Memory B cell (primary cell): ENCODE data around the gene MIER2.
"Not testable (repeated sequence)": the region's sequence is repeated elsewhere in the genome, so short reads cannot be mapped to it uniquely, and the experiment has no call there.

Source experiments
- ATAC-seq: fragments of 150-1000 bp; cut with Tn5 transposase; 2 replicates; pipeline ENCODE4 v1.10.0; 2021; ENCODE audit warnings: low read depth, mild to moderate bottlenecking, moderate library complexity
- DNase-seq, 2 donors: peaks; one replicate each; pipeline ENCODE4 v3.0.0; 2022; ENCODE audit warnings: low spot score in 2 of 2
- H3K27ac Mint-ChIP-seq: one replicate; pipeline ENCODE4 v1.8.0; 2022; ENCODE audit warnings: mild to moderate bottlenecking, moderate library complexity, mixed read lengths
- H3K27me3 Mint-ChIP-seq: one replicate; pipeline ENCODE4 v1.8.0; 2022; ENCODE audit warnings: mixed read lengths
- H3K36me3 Mint-ChIP-seq: one replicate; pipeline ENCODE4 v1.8.0; 2022; ENCODE audit warnings: mild to moderate bottlenecking, mixed read lengths
- H3K4me1 Mint-ChIP-seq: one replicate; pipeline ENCODE4 v1.8.0; 2022; ENCODE audit warnings: mixed read lengths
- H3K4me3 Mint-ChIP-seq: one replicate; pipeline ENCODE4 v1.8.0; 2022; ENCODE audit warnings: mild to moderate bottlenecking, moderate library complexity, mixed read lengths
- H3K9me3 Mint-ChIP-seq: one replicate; pipeline ENCODE4 v1.8.0; 2022; ENCODE audit warnings: mixed read lengths

Gene MIER2

GRCh38 chr19:344625-345319, at the start of gene MIER2:
Gene MIER2 (minus strand): TSS chr19:344796. CDS start chr19:344782, 14 bp downstream.
- Mint-ChIP-seq H3K9me3 (no peaks in the 10 kb centered on the region), H3K27ac (peak within 1 kb of the TSS; percentile 57)
- peak; percentile 96 to 99 for DNase-seq

GRCh38 chr19:393560-393959, 49.0 kb upstream of the MIER2 start:
- H3K27me3 Mint-ChIP-seq, ATAC-seq, H3K4me3 Mint-ChIP-seq, DNase-seq: not testable (repeated sequence)
- Mint-ChIP-seq H3K9me3 (peaks cover 19% of the 10 kb centered on the region), H3K4me1 (peaks cover 16% of the 10 kb centered on the region), H3K36me3 (peaks cover 12% of the 10 kb centered on the region), H3K27ac (peak overlapping the region; percentile 96)

More at GRCh38 chr19:344625-345319, at the start of gene MIER2:
- H3K27me3 Mint-ChIP-seq = no peaks in the 10 kb centered on the region
- peaks cover 27% of the 10 kb centered on the region for H3K4me1 Mint-ChIP-seq
- peak within 1 kb of the TSS; percentile 79 for H3K4me3 Mint-ChIP-seq
- peaks cover 4% of the 10 kb centered on the region for H3K36me3 Mint-ChIP-seq
- ATAC-seq = peak; percentile 98

GRCh38 chr19:392375-392970, 47.9 kb upstream of the MIER2 start:
- no peak for ATAC-seq
- Mint-ChIP-seq H3K4me3 (no peak overlapping the region), H3K27me3 (peaks cover 3% of the 10 kb centered on the region), H3K9me3 (peaks cover 19% of the 10 kb centered on the region), H3K4me1 (peaks cover 16% of the 10 kb centered on the region), H3K36me3 (peaks cover 12% of the 10 kb centered on the region), H3K27ac (peak overlapping the region; percentile 96)
- no peak for DNase-seq

- DNase-seq = no peak
- H3K36me3 Mint-ChIP-seq = peaks cover 12% of the 10 kb centered on the region
- H3K4me3 Mint-ChIP-seq = no peak overlapping the region
- ATAC-seq = no peak
- peaks cover 3% of the 10 kb centered on the region for H3K27me3 Mint-ChIP-seq
- no peak overlapping the region for H3K27ac Mint-ChIP-seq
- H3K4me1 Mint-ChIP-seq = peaks cover 16% of the 10 kb centered on the region
- H3K9me3 Mint-ChIP-seq = peaks cover 19% of the 10 kb centered on the region
Observed at GRCh38 chr19:391726-392374, 47.3 kb upstream of the MIER2 start.

- H3K9me3 Mint-ChIP-seq = peaks cover 19% of the 10 kb centered on the region
- H3K4me3 Mint-ChIP-seq = no peak overlapping the region
- ATAC-seq (no peak), DNase-seq (no peak)
- peaks cover 16% of the 10 kb centered on the region for H3K4me1 Mint-ChIP-seq
- peaks cover 4% of the 10 kb centered on the region for H3K27me3 Mint-ChIP-seq
- no peak overlapping the region for H3K27ac Mint-ChIP-seq
- H3K36me3 Mint-ChIP-seq = peaks cover 12% of the 10 kb centered on the region
Observed at GRCh38 chr19:391207-391557, 46.6 kb upstream of the MIER2 start.

- no peak for DNase-seq
- Mint-ChIP-seq H3K27ac (no peak overlapping the region), H3K4me1 (peaks cover 13% of the 10 kb centered on the region), H3K4me3 (no peak overlapping the region), H3K9me3 (peaks cover 16% of the 10 kb centered on the region), H3K27me3 (peaks cover 7% of the 10 kb centered on the region), H3K36me3 (peaks cover 10% of the 10 kb centered on the region)
- ATAC-seq = no peak
Observed at GRCh38 chr19:390386-391206, 46.0 kb upstream of the MIER2 start.

GRCh38 chr19:389935-390289, 45.3 kb upstream of the MIER2 start:
- DNase-seq (no peak), ATAC-seq (no peak)
- Mint-ChIP-seq H3K4me1 (peaks cover 10% of the 10 kb centered on the region), H3K27ac (no peak overlapping the region), H3K36me3 (peaks cover 7% of the 10 kb centered on the region), H3K27me3 (peaks cover 7% of the 10 kb centered on the region), H3K4me3 (no peak overlapping the region), H3K9me3 (peaks cover 13% of the 10 kb centered on the region)

- ATAC-seq (no peak), DNase-seq (no peak)
- H3K4me3 Mint-ChIP-seq = no peak overlapping the region
- peaks cover 9% of the 10 kb centered on the region for H3K4me1 Mint-ChIP-seq
- H3K27ac Mint-ChIP-seq = no peak overlapping the region
- peaks cover 10% of the 10 kb centered on the region for H3K9me3 Mint-ChIP-seq
- peaks cover 7% of the 10 kb centered on the region for H3K27me3 Mint-ChIP-seq
- H3K36me3 Mint-ChIP-seq = peaks cover 6% of the 10 kb centered on the region
Observed at GRCh38 chr19:389255-389934, 44.8 kb upstream of the MIER2 start.

- Mint-ChIP-seq H3K9me3 (peaks cover 6% of the 10 kb centered on the region), H3K36me3 (peaks cover 4% of the 10 kb centered on the region), H3K27me3 (peaks cover 9% of the 10 kb centered on the region), H3K4me3 (no peak overlapping the region), H3K27ac (no peak overlapping the region), H3K4me1 (peaks cover 5% of the 10 kb centered on the region)
- DNase-seq = no peak
- no peak for ATAC-seq
Observed at GRCh38 chr19:388691-389090, 44.1 kb upstream of the MIER2 start.

GRCh38 chr19:387777-388176, 43.2 kb upstream of the MIER2 start:
- no peak overlapping the region for H3K27ac Mint-ChIP-seq
- no peak for DNase-seq
- no peaks in the 10 kb centered on the region for H3K36me3 Mint-ChIP-seq
- H3K4me3 Mint-ChIP-seq = no peak overlapping the region
- ATAC-seq = no peak
- H3K4me1 Mint-ChIP-seq = peaks cover under 1% of the 10 kb centered on the region
- peaks cover 2% of the 10 kb centered on the region for H3K9me3 Mint-ChIP-seq
- peaks cover 9% of the 10 kb centered on the region for H3K27me3 Mint-ChIP-seq

GRCh38 chr19:386632-387301, 42.2 kb upstream of the MIER2 start:
- H3K9me3 Mint-ChIP-seq, DNase-seq, H3K27ac Mint-ChIP-seq, H3K36me3 Mint-ChIP-seq, H3K4me3 Mint-ChIP-seq, H3K4me1 Mint-ChIP-seq, ATAC-seq, H3K27me3 Mint-ChIP-seq: not testable (repeated sequence)

GRCh38 chr19:386189-386588, 41.6 kb upstream of the MIER2 start:
- not testable (repeated sequence) for ATAC-seq, H3K36me3 Mint-ChIP-seq, H3K4me1 Mint-ChIP-seq, H3K27me3 Mint-ChIP-seq, H3K9me3 Mint-ChIP-seq, H3K4me3 Mint-ChIP-seq, DNase-seq, H3K27ac Mint-ChIP-seq

GRCh38 chr19:384799-385169, 40.2 kb upstream of the MIER2 start:
- H3K36me3 Mint-ChIP-seq = peaks cover 7% of the 10 kb centered on the region

More at GRCh38 chr19:384799-385169, 40.2 kb upstream of the MIER2 start:
- Mint-ChIP-seq H3K27me3 (peaks cover 8% of the 10 kb centered on the region), H3K4me3 (no peak overlapping the region), H3K27ac (no peak overlapping the region), H3K4me1 (peaks cover 13% of the 10 kb centered on the region), H3K9me3 (peaks cover 10% of the 10 kb centered on the region)
- DNase-seq (no peak), ATAC-seq (no peak)
